Heart left ventricle (tissue), 13 donors: ENCODE results near the gene ANKRD36C.
"Not testable (repeated sequence)": the region's sequence is repeated elsewhere in the genome, so short reads cannot be mapped to it uniquely, and the experiment has no call there.

ENCODE experiments used
- POLR2A ChIP-seq, 2 donors: fragments of 450-650 bp; IDR thresholded peaks; one replicate each; pipeline ENCODE4 v1.6.1; 2017; ENCODE audit warnings: antibody characterized with exemption in 2 of 2, mild to moderate bottlenecking in 2 of 2, moderate library complexity in 2 of 2
- TF ChIP-seq, protein P1 (sequence below), 12 donors: fragments of 200-600 bp; sonication (generic) in 4 of 12; IDR thresholded peaks; one replicate each; pipeline versions ENCODE4 v1.5.0 to v1.8.0; 2018 to 2022; ENCODE audit warnings: antibody characterized with exemption in 12 of 12, mild to moderate bottlenecking in 5 of 12
- donor health status: ischemic (EF 13 %, LVEDD 7.1; RV severe dilation, severe dysfunction).
- donor health status: DM: no; HTN: yes; CAD: no.
- donor health status: DM: no; HTN: no; CAD: no.
- donor health status: ischemic (EF 25% LVEDD 6.9; RV normal size, moderate dysfunction).
- donor health status: ischemic (EF 25% LVEDD 5.7; RV mildly dilated, moderate dysfunction).
- donor health status: ischemic (EF 35%, LVEDD 5.7; RV mildly dilated, moderate dysfunction).
- donor health status: nonischemic (EF 11% LVEDD 7.7; RV severe dilation, severe dysfunction).
- donor health status: DM: yes; HTN: yes; CAD: no.
- donor health status: PGD.
- donor health status: ischemic (EF 29% LVEDD 5.4; RV normal size, mild dysfunction).
- donor health status: nonischemic (EF 23%, LVEDD 6.1; RV moderate dilation, normal function).

DNA sequence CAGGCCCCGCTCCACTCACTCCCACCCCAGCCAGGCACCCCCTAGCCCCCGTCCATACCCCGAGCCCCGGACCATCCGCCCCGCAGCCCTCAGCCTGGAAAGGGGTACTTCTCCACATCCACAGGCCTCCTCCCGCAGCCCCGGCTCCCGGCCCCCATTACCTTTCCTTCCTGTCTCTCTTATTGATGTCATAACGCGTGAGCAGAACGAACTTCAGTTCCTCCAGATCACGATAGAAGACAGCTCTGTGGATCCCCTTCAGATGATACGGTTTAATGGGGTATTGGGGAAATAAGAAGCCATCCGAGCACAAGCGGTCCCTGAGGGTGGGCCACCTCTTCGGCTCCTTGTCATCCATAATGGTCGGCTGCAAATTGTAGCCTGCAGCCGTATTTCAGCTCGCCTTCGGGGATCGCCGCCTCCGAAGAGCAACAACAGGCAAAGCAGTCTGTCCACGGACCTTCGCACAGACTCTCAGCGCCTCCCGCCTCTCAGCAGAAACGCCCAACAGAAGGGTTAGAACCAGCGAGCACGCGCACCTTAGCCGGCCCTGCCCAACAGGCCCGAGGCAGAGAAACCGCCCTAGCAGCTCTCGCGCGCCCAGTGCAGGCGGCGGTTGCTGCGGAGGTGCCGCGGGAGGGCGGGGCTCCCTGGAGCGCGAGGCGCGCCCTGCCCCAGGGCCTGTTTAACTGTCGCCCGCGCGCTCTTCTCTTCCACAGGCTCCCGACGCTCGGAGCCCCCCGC lies at the start of gene ANKRD36C:
- TF ChIP-seq POLR2A (IDR thresholded peaks at IDR 0.05) = peak in 1 of 2 donors; percentile 22
- TF ChIP-seq, protein P1, sequence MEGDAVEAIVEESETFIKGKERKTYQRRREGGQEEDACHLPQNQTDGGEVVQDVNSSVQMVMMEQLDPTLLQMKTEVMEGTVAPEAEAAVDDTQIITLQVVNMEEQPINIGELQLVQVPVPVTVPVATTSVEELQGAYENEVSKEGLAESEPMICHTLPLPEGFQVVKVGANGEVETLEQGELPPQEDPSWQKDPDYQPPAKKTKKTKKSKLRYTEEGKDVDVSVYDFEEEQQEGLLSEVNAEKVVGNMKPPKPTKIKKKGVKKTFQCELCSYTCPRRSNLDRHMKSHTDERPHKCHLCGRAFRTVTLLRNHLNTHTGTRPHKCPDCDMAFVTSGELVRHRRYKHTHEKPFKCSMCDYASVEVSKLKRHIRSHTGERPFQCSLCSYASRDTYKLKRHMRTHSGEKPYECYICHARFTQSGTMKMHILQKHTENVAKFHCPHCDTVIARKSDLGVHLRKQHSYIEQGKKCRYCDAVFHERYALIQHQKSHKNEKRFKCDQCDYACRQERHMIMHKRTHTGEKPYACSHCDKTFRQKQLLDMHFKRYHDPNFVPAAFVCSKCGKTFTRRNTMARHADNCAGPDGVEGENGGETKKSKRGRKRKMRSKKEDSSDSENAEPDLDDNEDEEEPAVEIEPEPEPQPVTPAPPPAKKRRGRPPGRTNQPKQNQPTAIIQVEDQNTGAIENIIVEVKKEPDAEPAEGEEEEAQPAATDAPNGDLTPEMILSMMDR (IDR thresholded peaks at IDR 0.05) = not testable (repeated sequence)
